Loucy (cell line): ENCODE measurements around the gene GALNT7.

Experiments used
- CTCF ChIP-seq: fragments of 200-600 bp; sonication (generic); conservative IDR thresholded peaks from 2 replicates; pipeline ENCODE4 v1.5.1; 2014; ENCODE audit warnings: mild to moderate bottlenecking, antibody characterized with exemption, low read length
- EZH2phosphoT487 ChIP-seq: fragments of 200-600 bp; IDR thresholded peaks from 2 replicates; pipeline ENCODE4 v1.6.1; 2018; ENCODE audit warnings: antibody characterized with exemption, mild to moderate bottlenecking, moderate library complexity, borderline replicate concordance

GRCh38 chr4:173264245-173264644 lies 95.6 kb downstream of the GALNT7 start:
- TF ChIP-seq EZH2phosphoT487, result no peak
- TF ChIP-seq CTCF, result no peak
